GM19193 (cell line): ENCODE results near the gene TRAPPC3L.

Source experiments
- POLR2A ChIP-seq: IDR thresholded peaks from 4 replicates; pipeline ENCODE4 v1.6.1; 2011; ENCODE audit not compliant: insufficient read depth, insufficient read length; ENCODE audit errors: extremely low read depth

TRAPPC3L gene

DNA sequence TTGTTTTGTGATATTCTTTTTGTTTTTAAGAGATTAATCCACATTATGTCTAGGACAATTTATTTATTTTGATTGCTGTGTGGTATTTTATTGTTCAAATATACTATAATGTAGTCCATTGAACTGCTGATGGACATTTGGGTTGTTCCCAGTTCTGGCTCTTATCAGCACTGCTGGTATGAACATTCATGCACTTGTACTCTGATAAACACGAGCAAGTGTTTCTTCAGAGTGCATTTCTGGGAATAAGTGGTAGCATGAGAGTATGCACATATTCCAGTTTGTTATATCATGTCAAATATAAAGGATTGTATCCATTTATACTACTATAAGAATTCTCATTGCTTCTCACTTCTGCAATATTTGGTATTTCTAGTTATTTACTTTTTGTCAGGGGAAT, 77.2 kb downstream of the TRAPPC3L start:
- TF ChIP-seq POLR2A, result no peak

DNA sequence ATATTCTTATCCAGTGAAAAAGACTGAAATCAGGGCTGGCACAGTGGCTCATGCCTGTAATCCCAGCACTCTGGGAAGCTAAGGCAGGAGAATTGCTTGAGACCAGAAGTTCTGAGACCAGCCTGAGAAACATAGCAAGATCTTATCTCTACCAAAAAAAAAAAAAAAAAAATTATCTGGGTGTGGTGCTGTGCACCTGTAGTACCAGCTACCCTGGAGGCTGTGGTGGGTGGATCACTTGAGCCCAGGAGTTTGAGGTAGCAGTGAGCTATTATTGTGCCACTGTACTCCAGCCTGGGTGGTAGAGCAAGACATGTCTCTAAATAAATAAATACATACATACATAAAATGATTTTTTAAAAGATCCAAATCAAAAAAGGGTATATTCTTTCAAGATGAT, 78.0 kb downstream of the TRAPPC3L start:
- TF ChIP-seq POLR2A, result no peak

DNA sequence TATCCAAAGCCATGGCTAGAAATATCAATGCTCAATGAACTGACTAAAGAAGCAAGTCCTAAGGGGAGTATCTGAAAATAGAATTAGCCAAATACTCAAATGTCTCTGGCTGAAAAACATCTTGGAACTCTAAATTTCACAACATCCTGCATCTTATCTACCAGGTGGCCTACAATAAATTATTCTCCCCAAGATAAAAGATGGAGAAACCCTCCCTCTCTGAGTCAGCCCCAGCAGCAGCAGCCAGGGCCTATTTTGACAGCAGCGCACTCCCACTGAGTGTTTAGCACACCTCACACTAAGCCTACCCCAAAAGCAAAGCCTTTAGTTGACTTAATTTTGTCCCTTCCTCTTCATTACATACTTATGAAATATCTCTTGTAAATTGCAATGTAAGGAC, 78.4 kb downstream of the TRAPPC3L start:
- TF ChIP-seq POLR2A, result no peak

- TF ChIP-seq POLR2A, result no peak
Measured at GRCh38 chr6:116465246-116465645, 80.2 kb downstream of the TRAPPC3L start.

DNA sequence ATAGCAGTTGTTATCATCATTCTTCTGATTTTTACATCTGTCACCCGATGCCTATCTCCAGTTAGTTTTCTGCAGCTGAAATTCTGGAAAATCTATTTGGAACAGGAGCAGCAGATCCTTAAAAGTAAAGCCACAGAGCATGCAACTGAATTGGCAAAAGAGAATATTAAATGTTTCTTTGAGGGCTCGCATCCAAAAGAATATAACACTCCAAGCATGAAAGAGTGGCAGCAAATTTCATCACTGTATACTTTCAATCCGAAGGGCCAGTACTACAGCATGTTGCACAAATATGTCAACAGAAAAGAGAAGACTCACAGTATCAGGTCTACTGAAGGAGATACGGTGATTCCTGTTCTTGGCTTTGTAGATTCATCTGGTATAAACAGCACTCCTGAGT, 82.2 kb downstream of the TRAPPC3L start:
- TF ChIP-seq POLR2A, result no peak

GRCh38 chr6:116461932-116462885, 83.3 kb downstream of the TRAPPC3L start:
- peak; percentile 54 for TF ChIP-seq POLR2A

DNA sequence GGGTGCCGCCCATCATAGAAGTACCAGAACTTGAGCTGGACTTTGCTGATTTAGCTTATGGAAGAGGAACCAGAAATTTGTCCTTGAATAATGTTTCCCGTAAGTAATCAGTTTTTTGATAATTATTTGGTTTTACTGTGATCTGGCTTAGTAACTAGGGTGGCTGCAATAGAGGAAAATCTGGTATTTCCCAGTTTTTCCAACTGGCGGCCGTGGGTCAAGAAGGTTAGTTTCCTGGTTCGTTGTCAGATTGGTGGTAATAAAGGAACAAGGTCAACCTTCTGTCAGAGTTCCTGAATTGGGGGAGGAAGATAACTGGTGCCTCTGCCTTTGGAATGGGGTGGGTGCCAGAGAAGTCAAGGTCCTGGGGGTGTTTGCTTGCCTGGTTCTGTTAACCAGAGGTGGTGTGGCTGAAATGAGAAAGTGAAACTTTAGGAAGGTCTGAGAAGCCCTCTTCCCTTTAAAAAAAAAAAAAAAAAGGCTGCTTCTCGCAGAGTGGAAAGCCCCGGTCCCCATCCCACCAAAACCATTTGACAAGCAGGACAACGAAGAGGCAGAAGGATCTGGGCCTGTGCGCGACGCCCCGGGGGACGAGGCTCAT, 84.1 kb downstream of the TRAPPC3L start, which contains the start of gene CALHM6:
Gene CALHM6, plus strand, starts transcription at position 45 of the 601 bp plus-strand sequence. Its CDS starts 555 bp downstream, at position 600.
- TF ChIP-seq POLR2A, result no peak

GRCh38 chr6:116459927-116460326, 85.6 kb downstream of the TRAPPC3L start:
- TF ChIP-seq POLR2A, result no peak

- no peak for TF ChIP-seq POLR2A
Measured at GRCh38 chr6:116458264-116458663, 87.2 kb downstream of the TRAPPC3L start.

- no peak for TF ChIP-seq POLR2A
Measured at GRCh38 chr6:116456927-116457326, 88.6 kb downstream of the TRAPPC3L start.

GRCh38 chr6:116456106-116456505, 89.4 kb downstream of the TRAPPC3L start:
- TF ChIP-seq POLR2A, result no peak

- TF ChIP-seq POLR2A, result no peak
Measured at GRCh38 chr6:116452531-116452930, 93.0 kb downstream of the TRAPPC3L start.

- no peak for TF ChIP-seq POLR2A
Measured at GRCh38 chr6:116451916-116452315, 93.6 kb downstream of the TRAPPC3L start.

- TF ChIP-seq POLR2A, result no peak
Measured at GRCh38 chr6:116450769-116451740, 94.4 kb downstream of the TRAPPC3L start.
